HCT116 (cell line): Measurements from ENCODE around the gene TANC1. TPM values are rescaled to one million over a fixed set of nuclear protein-coding genes. Genes with fewer than 3 reads are reported as not detected.

ENCODE experiments used
- ATAC-seq: fragments of 200-7000 bp; cut with Tn5 transposase; 2 replicates; pipeline ENCODE4 v1.9.1; 2020; ENCODE audit warnings: mild to moderate bottlenecking, moderate library complexity
- BruUV-seq: library from RNA; stranded (reverse); fragments of 400-500 nt; replicated peaks from 2 replicates; lab custom pipeline; 2021; lab: Mats Ljungman, UMichigan
- CTCF ChIA-PET: fragments of 300-600 bp; sonication (Branson Sonifier 250); formaldehyde crosslinking; loops from one replicate; lab custom pipeline; 2021; ENCODE audit warnings: antibody characterized with exemption; lab: Charles Lee
- POLR2A ChIA-PET: fragments of 300-600, 350-600 bp; sonication (Branson Sonifier 250); formaldehyde crosslinking; loops from one replicate; lab custom pipeline; 2021; ENCODE audit warnings: antibody characterized with exemption; lab: Charles Lee
- RAD21 ChIA-PET, 2 experiments: fragments of 300-600 bp; sonication (Branson Sonifier 250); formaldehyde crosslinking; loops; one replicate each; lab custom pipeline; 2023; ENCODE audit warnings: low total read pairs in 2 of 2; ENCODE audit not compliant: uncharacterized antibody in 2 of 2, unreplicated experiment in 2 of 2, low non-redundant PET in 1 of 2; lab: Charles Lee
- DNase-seq: peaks from one replicate; pipeline ENCODE4 v3.0.0-alpha.2; 2010; ENCODE audit warnings: low read depth, low spot score
- H2AFZ ChIP-seq: fragments of 200-600 bp; shearing (Covaris generic), sonication (generic); 2 replicates; pipeline ENCODE4 v1.6.1; 2017; ENCODE audit warnings: low read depth, mixed run types, mixed read lengths, antibody characterized with exemption, low read length; ENCODE audit not compliant: poor library complexity, severe bottlenecking
- H3K27ac ChIP-seq: 2 replicates; pipeline ENCODE4 v1.5.1; 2012; ENCODE audit warnings: low read depth, low read length
- H3K27me3 ChIP-seq: fragments of 200-600 bp; sonication (generic); 2 replicates; pipeline ENCODE4 v1.6.1; 2016; ENCODE audit warnings: mixed run types, low read length, mixed read lengths; ENCODE audit not compliant: insufficient read depth
- H3K36me3 ChIP-seq, 2 experiments: fragments of 200-500 bp in 1 of 2; fragments of 200-600 bp in 1 of 2; sonication (Bioruptor generic) in 1 of 2; sonication (generic) in 1 of 2; 2 replicates each; pipeline versions ENCODE4 v1.5.1 to v1.6.1; 2014 to 2016; ENCODE audit warnings: low read length in 2 of 2, inconsistent platforms in 1 of 2, mixed read lengths in 1 of 2, mixed run types in 1 of 2; ENCODE audit not compliant: insufficient read depth in 2 of 2, control insufficient read depth in 1 of 2
- H3K4me1 ChIP-seq, 2 experiments: fragments of 200-600 bp in 1 of 2; sonication (generic) in 1 of 2; 2 replicates each; pipeline versions ENCODE4 v1.5.1 to v1.6.1; 2012 to 2017; ENCODE audit warnings: low read length in 2 of 2, inconsistent platforms in 1 of 2, mild to moderate bottlenecking in 1 of 2, mixed read lengths in 1 of 2, mixed run types in 1 of 2, moderate library complexity in 1 of 2; ENCODE audit not compliant: insufficient read depth in 2 of 2, control insufficient read depth in 1 of 2
- H3K4me2 ChIP-seq: fragments of 200-600 bp; sonication (generic); 2 replicates; pipeline ENCODE4 v1.6.1; 2017; ENCODE audit warnings: mixed run types, low read length, mixed read lengths
- H3K4me3 ChIP-seq, 2 experiments: fragments of 200-600 bp in 1 of 2; sonication (generic) in 1 of 2; replicated peaks in 1 of 2; 2 replicates each; pipeline ENCODE4 v1.5.1; 2011 to 2016; ENCODE audit warnings: low read length in 2 of 2, control low read depth in 1 of 2, low read depth in 1 of 2, mild to moderate bottlenecking in 1 of 2, mixed read lengths in 1 of 2, mixed run types in 1 of 2
- H3K79me2 ChIP-seq: fragments of 200-600 bp; sonication (generic); 2 replicates; pipeline ENCODE4 v1.6.1; 2017; ENCODE audit warnings: mild to moderate bottlenecking, mixed run types, low read length, moderate library complexity, mixed read lengths; ENCODE audit not compliant: insufficient read depth
- H3K9ac ChIP-seq: fragments of 200-600 bp; sonication (generic); 2 replicates; pipeline ENCODE4 v1.6.1; 2016; ENCODE audit warnings: low read length, mixed read lengths
- H3K9me2 ChIP-seq: fragments of 200-600 bp; sonication (generic), shearing (Covaris generic); 2 replicates; pipeline ENCODE4 v1.6.1; 2017; ENCODE audit warnings: mixed run types, mild to moderate bottlenecking, moderate library complexity; ENCODE audit not compliant: insufficient read depth
- H3K9me3 ChIP-seq, 2 experiments: fragments of 200-500 bp in 1 of 2; fragments of 200-600 bp in 1 of 2; sonication (Bioruptor generic) in 1 of 2; sonication (generic) in 1 of 2; 2 replicates each; pipeline ENCODE4 v1.6.1; 2014 to 2017; ENCODE audit warnings: low read length in 2 of 2, mixed read lengths in 2 of 2, inconsistent platforms in 1 of 2, low read depth in 1 of 2, mild to moderate bottlenecking in 1 of 2, mixed run types in 1 of 2, moderate library complexity in 1 of 2; ENCODE audit not compliant: control insufficient read depth in 1 of 2, insufficient read depth in 1 of 2
- H4K20me1 ChIP-seq: fragments of 200-600 bp; sonication (generic), shearing (Covaris generic); 2 replicates; pipeline ENCODE4 v1.6.1; 2017; ENCODE audit warnings: mixed run types, mild to moderate bottlenecking, moderate library complexity; ENCODE audit not compliant: insufficient read depth
- CEBPB ChIP-seq: IDR thresholded peaks from 2 replicates; pipeline ENCODE4 v1.6.1; 2012; ENCODE audit warnings: low read depth
- ELF1 ChIP-seq: IDR thresholded peaks from 2 replicates; pipeline ENCODE4 v1.6.1; 2012; ENCODE audit warnings: low read depth, borderline replicate concordance
- EZH2 ChIP-seq: fragments of 200-600 bp; sonication (generic); IDR thresholded peaks from 2 replicates; pipeline ENCODE4 v1.6.1; 2017; ENCODE audit warnings: antibody characterized with exemption, mixed run types
- FOSL1 ChIP-seq: IDR thresholded peaks from 2 replicates; pipeline ENCODE4 v1.6.1; 2012; ENCODE audit warnings: low read depth
- JUND ChIP-seq: IDR thresholded peaks from 2 replicates; pipeline ENCODE4 v1.6.1; 2012
- YY1 ChIP-seq: IDR thresholded peaks from 2 replicates; pipeline ENCODE4 v1.6.1; 2011; ENCODE audit warnings: low read length, low read depth, moderate library complexity, mild to moderate bottlenecking; ENCODE audit not compliant: insufficient replicate concordance; ENCODE audit errors: extremely low read depth
- ZBTB33 ChIP-seq: IDR thresholded peaks from 2 replicates; pipeline ENCODE4 v1.6.1; 2011; ENCODE audit warnings: mild to moderate bottlenecking, low read length, moderate library complexity; ENCODE audit not compliant: insufficient replicate concordance; ENCODE audit errors: extremely low read depth
- ZFX ChIP-seq: fragments of 450-650 bp; IDR thresholded peaks from 2 replicates; pipeline ENCODE4 v1.6.1; 2017
- ZNF274 ChIP-seq: fragments of 200-500 bp; sonication (Bioruptor generic); IDR thresholded peaks from 2 replicates; pipeline ENCODE4 v1.6.1; 2014; ENCODE audit warnings: mild to moderate bottlenecking, low read depth, low read length, inconsistent platforms
- intact Hi-C: fragments of 100-400 bp; cut with micrococcal nuclease; formaldehyde crosslinking; loops from 2 replicates; pipeline ENCODE4 v1.10.0; 2022
- total RNA-seq: library from RNA; stranded (reverse); gene quantifications from one replicate; pipeline ENCODE4 v1.2.1, GENCODE V29; 2021; ENCODE audit not compliant: unreplicated experiment
- TF ChIP-seq, protein P1 (sequence below), 3 experiments: fragments of 200-600 bp in 1 of 3; sonication (generic) in 1 of 3; IDR thresholded peaks in 2 of 3; conservative IDR thresholded peaks in 1 of 3; 2 replicates each; pipeline ENCODE4 v1.5.1; 2012 to 2017; ENCODE audit warnings: low read depth in 2 of 3, low read length in 2 of 3, antibody characterized with exemption in 1 of 3, borderline replicate concordance in 1 of 3, control low read depth in 1 of 3, mild to moderate bottlenecking in 1 of 3, mixed read lengths in 1 of 3, mixed run types in 1 of 3, moderate library complexity in 1 of 3; ENCODE audit not compliant: insufficient read depth in 1 of 3
- TF ChIP-seq, protein P2 (sequence below): IDR thresholded peaks from 2 replicates; pipeline ENCODE4 v1.6.1; 2012; ENCODE audit warnings: low read depth
- TF ChIP-seq, protein P3 (sequence below): IDR thresholded peaks from 2 replicates; pipeline ENCODE4 v1.6.1; 2012

The TANC1 gene
- total RNA-seq, 1 experiment from 2014 or later: 15.1 TPM

DNA sequence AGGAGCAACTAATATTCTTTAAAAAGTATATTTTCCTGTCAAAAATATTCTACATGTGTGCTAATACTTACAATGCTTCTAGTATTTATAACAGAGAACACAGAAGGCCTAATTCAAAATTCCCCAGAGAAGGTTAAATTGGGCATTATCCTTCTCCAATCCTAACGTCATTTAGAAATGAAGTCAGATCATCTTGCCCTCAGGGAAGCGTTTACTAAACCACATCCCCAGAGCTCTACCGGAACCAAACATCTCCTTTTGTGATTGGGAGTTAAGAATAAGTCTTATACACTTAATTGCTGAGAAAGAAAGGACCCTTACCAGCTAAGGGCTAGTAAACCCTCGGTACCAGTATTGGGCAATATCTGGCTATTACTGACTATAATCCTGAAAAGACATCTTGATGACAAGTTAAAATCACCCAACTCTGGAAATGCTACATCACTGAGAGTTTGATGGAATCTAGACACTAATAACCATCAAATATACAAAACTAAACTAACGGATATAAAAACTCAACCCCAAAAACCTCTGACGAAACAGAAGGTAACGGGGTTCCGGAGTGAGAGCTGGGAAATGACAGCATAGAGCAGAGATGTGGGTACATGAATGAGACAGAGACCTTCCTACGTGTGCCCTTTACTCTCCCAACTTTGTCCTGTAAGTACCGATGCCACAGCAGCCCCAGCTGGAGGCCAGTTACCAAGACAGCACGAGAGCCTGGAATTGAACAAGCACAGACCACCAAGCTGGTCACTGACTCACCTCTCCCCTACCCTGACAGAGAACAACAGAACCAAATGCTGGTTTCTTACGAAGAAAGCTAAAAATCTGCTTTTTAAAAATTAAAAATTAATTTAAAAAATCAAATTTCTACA, 283.1 kb downstream of the TANC1 start:
- ATAC-seq: no peak
- Histone ChIP-seq H3K79me2 (no peaks in the 10 kb centered on the region), H3K9ac (no peak overlapping the region), H2AFZ (no peak overlapping the region), H3K9me2 (no peaks in the 10 kb centered on the region), H4K20me1 (0 out of 2 replicates have a peak, but pooled peaks cover 4% of the 10 kb centered on the region), H3K27ac (no peak overlapping the region), H3K4me2 (no peak overlapping the region), H3K27me3 (no peaks in the 10 kb centered on the region)
- intact Hi-C loops: no loop called here
- ChIA-PET CTCF (no interaction called here), POLR2A (no interaction called here), RAD21 (no interaction called here)
- BruUV-seq: no TSS peak
- TF ChIP-seq, protein P1, sequence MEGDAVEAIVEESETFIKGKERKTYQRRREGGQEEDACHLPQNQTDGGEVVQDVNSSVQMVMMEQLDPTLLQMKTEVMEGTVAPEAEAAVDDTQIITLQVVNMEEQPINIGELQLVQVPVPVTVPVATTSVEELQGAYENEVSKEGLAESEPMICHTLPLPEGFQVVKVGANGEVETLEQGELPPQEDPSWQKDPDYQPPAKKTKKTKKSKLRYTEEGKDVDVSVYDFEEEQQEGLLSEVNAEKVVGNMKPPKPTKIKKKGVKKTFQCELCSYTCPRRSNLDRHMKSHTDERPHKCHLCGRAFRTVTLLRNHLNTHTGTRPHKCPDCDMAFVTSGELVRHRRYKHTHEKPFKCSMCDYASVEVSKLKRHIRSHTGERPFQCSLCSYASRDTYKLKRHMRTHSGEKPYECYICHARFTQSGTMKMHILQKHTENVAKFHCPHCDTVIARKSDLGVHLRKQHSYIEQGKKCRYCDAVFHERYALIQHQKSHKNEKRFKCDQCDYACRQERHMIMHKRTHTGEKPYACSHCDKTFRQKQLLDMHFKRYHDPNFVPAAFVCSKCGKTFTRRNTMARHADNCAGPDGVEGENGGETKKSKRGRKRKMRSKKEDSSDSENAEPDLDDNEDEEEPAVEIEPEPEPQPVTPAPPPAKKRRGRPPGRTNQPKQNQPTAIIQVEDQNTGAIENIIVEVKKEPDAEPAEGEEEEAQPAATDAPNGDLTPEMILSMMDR (IDR thresholded peaks at IDR 0.05 in 2 of 3, conservative IDR thresholded peaks at IDR 0.05 in 1 of 3; ENCODE audit: borderline replicate concordance in 1 of 3, insufficient read depth in 1 of 3, low read depth in 2 of 3, low read length in 2 of 3): no peak
- TF ChIP-seq ZFX: no peak
- TF ChIP-seq, protein P2, sequence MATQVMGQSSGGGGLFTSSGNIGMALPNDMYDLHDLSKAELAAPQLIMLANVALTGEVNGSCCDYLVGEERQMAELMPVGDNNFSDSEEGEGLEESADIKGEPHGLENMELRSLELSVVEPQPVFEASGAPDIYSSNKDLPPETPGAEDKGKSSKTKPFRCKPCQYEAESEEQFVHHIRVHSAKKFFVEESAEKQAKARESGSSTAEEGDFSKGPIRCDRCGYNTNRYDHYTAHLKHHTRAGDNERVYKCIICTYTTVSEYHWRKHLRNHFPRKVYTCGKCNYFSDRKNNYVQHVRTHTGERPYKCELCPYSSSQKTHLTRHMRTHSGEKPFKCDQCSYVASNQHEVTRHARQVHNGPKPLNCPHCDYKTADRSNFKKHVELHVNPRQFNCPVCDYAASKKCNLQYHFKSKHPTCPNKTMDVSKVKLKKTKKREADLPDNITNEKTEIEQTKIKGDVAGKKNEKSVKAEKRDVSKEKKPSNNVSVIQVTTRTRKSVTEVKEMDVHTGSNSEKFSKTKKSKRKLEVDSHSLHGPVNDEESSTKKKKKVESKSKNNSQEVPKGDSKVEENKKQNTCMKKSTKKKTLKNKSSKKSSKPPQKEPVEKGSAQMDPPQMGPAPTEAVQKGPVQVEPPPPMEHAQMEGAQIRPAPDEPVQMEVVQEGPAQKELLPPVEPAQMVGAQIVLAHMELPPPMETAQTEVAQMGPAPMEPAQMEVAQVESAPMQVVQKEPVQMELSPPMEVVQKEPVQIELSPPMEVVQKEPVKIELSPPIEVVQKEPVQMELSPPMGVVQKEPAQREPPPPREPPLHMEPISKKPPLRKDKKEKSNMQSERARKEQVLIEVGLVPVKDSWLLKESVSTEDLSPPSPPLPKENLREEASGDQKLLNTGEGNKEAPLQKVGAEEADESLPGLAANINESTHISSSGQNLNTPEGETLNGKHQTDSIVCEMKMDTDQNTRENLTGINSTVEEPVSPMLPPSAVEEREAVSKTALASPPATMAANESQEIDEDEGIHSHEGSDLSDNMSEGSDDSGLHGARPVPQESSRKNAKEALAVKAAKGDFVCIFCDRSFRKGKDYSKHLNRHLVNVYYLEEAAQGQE: no peak
- TF ChIP-seq, protein P3, sequence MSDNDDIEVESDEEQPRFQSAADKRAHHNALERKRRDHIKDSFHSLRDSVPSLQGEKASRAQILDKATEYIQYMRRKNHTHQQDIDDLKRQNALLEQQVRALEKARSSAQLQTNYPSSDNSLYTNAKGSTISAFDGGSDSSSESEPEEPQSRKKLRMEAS: no peak
- no peak for TF ChIP-seq YY1
- no peak for TF ChIP-seq CEBPB
- no peak for TF ChIP-seq EZH2
- TF ChIP-seq FOSL1: no peak
- TF ChIP-seq ZBTB33: no peak
- TF ChIP-seq ZNF274: no peak
- TF ChIP-seq ELF1: no peak
- no peak for TF ChIP-seq JUND
- TF ChIP-seq, all 23 proteins: peak for 0
- Histone ChIP-seq H3K36me3 (no peaks in the 10 kb centered on the region; a peak in 1 of 4 replicates), H3K9me3 (no peaks in the 10 kb centered on the region), H3K4me1 (peaks cover 15 to 25% of the 10 kb centered on the region in 2 experiments), H3K4me3 (no peak overlapping the region)
- DNase-seq: no peak
